ENCODE data around the gene SNED1.

The SNED1 gene

DNA sequence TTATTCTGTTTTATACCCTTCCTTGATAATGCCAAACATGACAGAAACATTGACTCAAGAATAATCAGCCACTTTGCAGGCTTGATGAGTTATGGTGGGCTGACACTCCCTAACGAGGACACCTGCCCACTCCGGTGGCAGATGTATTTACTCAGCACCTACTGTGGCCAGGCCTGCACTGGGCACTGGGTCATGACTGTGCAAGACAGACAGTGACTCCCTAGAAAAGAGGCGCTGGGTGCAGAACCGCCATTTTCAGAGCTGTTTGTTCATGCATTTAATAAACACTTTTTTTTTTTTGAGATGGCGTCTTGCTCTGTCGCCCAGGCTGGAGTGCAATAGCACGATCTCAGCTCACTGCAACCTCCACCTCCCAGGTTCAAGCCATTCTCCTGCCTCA, 32.5 kb downstream of the SNED1 start:
- DNase-seq, result no peak

DNA sequence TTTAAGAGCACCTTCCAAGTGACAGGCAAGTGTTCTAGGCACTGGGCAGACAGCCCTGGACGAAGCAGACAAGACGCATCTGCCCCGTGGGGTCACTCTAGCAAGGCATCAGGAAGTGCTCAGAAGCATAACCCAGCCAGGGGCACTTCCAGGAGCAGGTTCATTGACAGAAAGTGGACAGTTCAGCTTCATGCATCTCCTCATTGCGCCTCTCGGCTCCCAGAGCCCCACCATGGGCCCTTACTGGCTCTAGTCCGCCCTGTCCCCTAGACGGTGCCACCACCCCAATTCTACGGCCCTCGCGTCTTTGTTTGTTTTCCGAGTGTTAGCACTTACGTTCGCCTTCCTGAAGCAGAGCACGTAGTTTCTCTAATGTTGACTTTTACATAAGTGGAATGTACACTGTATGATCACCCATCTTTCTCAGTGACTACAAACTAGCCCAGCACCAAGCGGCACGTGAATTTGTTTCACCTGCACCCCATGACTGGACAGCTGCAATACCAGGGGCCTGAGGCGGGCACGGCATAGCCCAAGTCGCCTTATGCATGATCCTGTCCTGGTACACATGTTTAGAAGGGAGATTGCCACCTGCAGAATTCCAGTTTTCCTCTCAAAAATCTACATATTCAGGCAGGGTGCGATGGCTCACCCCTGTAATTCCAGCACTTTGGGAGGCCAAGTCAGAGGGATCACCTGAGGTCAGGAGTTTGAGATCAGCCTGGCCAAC, 33.2 kb downstream of the SNED1 start:
- no peak for DNase-seq

DNA sequence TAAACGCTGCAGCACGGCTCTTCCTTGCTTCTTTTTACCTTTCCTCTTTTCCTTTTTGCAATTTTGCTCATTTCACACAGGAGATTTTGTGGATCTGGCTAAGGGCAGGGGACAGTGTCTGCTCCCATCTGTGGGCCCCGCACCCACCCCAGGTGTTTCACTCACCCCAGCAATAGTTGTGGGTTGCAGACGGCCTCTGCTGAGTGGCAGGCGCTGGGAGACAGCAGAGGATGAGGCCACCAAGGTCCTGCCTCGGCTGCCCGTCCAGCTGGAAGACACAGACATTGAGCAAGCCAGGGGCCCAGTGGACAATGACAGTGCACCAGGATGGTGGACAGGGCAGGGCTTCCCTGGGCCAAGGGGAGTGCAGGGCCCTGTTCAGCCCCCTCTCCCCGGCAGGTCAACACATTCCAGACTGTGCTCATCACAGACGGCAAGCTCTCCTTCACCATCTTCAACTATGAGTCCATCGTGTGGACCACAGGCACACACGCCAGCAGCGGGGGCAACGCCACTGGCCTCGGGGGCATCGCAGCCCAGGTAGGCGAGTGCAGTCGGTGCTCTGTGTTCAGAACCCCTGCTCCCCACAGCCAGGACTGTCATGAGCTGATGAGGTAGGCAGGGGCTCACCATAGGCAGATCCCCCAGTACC, 35.0 kb downstream of the SNED1 start:
- DNase-seq, result no peak

DNA sequence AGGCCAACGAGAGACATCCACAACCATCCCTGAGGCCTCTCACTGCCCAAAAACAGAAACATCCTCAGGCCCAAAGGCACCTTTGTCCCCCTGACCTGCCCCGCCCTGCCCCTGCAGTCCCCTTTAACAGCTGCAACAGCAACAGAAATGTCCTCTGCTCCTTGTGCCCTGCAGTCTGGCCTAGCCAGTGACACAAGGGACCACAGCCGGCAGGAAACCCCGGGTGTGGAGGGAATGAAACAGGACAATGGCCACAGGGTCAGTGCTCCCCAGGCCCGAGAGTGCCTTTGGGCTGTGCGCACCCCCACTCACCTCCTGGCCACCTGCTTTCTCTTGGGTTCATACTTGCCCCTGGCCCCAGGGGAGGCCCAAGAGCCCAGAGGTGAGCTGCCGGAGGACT, 35.6 kb downstream of the SNED1 start:
- DNase-seq, result no peak

DNA sequence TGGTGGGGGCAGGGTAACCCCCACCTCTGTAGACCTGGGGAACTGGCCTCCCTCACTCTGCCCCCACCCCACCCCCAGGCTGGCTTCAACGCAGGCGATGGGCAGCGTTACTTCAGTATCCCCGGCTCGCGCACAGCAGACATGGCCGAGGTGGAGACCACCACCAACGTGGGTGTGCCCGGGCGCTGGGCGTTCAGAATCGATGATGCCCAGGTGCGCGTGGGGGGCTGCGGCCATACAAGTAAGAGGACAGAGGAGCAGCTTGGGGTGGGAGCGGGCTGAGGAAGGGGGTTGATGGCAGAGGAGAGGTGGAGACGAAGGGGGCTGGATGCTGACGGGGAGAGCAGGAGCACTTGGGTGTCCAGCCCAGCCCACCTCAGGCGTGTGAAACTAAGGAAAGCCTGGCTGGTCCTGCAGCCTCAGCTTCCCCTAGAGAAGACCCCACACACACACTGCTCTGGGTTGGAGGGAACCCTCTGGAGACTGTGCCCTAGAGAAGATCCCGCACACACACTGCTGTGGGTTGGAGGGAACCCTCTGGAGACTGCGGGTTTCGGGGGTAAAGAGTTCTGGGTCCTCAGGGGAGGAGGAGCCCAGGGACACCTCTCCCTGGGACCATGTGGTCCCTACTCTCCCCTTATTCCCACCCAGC, 36.2 kb downstream of the SNED1 start:
- DNase-seq, result no peak

DNA sequence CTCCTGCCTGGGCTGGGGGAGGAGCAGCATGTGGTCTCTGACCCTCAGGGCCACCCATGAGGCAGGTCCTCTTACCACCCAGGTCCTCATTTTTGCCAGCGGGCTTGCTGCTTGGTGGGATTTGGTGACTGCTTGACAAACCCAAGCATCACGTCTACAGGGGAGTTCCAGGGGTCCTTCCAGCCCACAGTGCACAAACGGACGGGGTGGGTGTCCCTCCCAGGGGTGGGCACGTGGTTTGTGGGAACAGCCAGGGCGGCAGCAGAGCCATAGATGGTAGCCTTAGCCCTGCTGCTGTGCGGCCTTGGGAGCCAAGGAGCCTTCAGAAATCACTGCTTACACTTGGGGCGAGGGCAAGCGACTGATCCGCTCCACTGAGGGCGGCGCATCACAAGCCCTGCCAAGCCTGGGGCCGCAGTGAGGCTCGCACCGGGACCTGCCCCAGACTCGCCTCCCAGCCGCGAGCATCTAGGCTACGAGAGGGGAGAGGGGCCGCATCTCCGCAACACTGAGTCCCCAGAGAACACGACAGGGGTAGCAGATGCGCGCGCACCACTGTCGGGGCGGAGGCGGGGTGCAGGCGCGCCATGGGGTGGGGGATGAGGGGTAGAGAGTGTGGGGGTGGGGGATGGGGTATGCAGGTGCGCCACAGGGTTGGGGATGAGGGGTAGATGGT, 36.9 kb downstream of the SNED1 start:
- DNase-seq, result no peak

DNA sequence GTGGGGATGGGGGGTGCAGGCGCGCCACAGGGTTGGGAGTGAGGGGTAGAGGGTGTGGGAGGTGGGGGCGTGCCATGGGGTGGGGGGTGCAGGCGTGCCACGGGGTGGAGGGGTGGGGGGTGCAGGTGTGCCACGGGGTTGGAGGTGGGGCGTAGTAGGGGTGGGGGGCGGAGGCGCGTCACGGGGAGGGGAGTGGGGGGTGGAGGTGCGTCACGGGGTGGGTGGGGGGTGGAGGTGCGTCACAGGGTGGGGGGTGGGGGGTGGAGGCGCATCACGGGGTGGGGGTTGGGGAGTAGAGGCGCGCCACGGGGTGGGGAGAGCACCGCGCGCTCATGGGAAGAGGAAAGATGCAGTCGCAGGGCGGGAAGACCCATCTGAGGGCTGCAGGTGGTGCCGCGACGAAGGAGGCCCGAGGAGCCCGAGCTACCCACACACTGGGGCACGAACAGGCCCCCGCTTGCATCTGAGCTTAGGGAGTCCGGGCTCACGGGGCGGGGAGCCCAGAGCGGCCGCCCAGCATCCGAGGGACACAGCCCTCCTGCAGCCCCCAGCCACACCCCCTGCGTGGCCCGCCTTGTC, 37.5 kb downstream of the SNED1 start:
- no peak for DNase-seq

DNA sequence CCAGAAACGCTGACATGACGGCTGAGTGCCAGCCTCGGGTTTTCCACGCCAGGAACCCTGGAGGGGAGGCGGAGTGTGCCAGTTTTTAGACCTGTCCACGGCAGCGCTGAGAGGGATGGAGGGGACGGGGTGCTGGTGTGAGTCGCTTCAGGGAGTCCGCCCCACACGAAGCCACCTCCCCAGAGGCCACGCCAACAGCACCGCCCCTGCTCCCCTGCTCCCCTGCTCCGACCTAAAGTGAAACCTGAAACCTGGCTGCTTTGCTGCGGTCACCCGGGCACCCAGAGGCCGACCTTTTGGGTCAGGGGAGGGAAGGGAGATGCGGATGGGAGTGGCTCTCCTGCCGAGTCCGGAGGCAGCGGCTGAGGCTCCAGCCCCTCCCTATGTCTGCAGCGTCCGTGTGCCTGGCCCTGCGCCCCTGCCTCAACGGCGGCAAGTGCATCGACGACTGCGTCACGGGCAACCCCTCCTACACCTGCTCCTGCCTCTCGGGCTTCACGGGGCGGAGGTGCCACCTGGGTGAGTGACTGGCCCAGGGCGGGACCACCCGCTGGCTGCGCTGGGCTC, 38.1 kb downstream of the SNED1 start:
- DNase-seq, result peak; percentile 72

DNA sequence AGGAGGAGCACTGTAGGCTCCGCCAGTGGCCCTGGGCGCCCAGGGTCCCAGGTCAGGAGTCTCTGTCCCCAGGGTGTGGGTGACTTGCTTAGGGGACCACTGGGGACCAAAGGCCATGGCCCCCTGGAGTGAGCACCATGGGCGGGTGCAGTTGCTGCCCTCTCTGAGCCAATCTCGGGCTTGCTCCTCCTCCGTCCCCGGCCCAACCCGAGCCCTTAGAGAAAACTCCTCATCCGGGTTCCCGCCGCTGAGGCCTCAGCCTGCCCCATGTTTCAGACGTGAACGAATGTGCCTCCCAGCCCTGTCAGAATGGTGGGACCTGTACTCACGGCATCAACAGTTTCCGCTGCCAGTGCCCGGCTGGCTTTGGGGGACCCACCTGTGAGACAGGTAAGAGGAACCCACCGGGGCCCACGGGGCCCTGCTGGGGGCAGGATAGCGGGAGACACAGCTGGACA, 38.6 kb downstream of the SNED1 start:
- no peak for DNase-seq

DNA sequence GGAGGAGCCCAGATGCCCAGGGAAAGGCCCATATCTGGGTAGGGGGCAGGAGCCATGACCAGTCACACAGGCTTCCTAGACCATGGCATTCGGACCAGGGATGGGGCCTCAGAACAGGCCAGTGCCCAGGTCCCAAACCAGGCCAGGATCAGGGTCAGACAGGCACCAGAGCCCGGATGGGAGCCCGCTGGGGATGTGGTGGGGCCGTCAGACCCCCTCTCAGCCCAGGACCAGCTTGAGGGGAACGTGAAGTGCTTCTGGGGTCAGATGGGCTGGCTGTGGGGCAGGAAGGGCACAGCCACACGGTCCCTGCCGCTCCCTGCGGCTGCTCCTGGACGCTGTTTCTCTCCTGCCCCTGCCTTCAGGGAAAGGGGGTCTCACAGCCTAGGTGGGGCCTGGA, 39.1 kb downstream of the SNED1 start:
- DNase-seq, result no peak

DNA sequence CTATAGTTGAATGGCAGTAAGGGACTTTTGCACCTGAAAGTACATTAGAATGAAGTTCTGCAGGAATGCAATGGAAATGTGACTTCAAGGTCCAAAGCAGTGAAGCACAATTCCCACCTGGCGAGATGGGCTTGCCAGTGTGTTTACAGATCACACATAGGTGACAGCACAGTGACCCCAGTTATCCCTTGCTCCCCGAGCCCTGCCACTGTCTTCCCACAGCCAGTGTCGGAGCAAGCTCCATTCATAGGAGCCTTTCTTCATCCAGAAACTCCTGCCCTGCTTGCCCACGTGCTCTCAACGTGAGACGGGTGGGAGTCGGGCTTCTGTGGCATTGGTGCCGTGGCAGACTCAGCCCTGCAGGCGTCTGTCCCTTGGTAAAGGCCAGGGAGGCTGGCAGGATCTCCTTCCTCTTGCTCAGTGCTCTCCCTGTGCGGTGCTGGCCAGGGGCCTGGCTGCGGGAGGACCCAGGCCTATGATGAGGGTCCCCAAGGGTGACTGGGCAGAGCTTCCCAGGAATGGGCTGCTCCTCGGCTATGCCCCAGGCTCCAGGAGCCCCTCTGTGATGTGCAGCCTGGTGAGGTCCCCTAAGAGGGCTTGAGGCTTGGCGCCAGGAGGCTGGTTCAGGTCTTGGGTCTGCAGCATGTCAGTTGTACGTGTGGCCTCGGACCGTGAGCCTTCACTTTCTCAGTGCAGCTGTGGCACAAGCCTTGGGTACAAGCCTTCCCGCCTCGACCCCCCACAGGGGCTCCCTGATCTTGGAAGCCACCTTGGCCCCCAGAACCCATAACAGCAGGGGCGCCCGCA, 40.2 kb downstream of the SNED1 start:
- DNase-seq, result no peak

DNA sequence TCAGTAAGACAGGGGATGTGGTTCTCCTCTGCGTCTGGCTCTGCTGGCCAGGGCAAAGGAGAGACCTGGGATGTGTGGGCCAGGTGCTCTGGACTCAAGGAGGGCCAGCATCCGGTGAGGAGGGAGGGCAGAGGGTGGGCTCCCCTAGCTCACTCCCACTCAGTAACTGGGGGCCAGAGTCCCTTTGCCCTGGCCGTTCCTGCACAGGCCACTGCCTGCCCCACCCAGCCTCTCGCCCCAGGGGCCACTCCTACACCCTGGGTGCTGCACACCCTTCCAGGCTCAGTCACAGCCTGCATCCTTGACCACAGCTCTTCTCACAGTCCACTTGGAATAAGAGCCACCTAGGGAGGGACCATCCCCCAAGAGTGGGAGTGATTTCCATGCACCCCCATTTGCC, 41.0 kb downstream of the SNED1 start:
- DNase-seq, result no peak

DNA sequence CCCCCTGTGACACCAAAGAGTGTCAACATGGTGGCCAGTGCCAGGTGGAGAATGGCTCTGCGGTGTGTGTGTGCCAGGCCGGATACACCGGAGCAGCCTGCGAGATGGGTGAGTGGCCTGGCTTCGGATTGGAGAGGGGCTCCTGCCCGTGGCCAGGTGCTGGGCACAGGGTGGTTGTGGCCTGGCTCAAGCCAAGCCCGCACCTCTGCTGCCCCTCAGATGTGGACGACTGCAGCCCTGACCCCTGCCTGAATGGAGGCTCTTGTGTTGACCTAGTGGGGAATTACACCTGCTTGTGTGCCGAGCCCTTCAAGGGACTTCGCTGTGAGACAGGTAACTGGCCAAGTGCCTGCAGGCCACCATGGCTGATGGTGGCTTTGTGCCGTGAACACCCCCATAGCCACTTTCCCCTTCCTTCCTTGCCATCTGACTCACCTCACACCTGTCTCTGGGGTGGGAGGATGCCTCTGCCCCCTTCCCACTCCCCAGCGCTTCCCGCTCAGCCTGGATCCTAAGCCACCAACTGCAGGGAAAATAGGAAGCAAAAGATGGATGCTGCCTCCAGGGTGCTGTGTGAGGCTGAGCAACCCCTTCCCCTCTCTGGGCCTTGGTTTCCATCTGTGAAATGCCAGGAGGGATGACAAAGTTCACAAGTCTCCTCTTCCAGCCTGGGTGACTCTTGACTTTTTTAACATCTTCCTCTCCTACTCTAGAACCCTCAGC, 41.8 kb downstream of the SNED1 start:
- DNase-seq, result no peak

DNA sequence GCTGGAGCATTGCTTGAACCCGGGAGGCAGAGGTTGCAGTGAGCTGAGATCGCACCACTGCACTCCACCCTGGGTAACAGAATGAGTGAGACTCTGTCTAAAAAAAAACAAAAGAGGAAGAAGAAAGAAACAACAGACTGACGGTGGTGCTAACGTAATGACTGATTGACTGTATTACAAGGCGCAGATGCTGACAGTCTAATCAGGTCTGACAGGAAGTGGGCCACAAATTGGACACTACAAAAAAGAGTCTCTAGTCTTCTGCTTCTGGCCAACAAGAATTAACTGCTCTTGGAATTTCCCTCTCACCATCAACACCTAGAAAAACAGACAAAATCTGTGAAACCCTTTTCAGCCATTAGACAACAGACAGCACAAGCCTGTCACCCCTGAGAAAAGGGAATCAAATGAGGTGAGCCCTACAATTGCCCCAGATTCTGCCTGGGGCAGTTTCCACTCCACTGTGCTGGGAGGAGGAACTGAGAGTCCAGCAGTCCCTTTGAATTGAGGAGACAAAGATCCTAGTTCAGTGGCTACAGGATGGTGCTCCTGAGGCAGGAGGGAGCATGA, 43.3 kb downstream of the SNED1 start:
- no peak for DNase-seq

DNA sequence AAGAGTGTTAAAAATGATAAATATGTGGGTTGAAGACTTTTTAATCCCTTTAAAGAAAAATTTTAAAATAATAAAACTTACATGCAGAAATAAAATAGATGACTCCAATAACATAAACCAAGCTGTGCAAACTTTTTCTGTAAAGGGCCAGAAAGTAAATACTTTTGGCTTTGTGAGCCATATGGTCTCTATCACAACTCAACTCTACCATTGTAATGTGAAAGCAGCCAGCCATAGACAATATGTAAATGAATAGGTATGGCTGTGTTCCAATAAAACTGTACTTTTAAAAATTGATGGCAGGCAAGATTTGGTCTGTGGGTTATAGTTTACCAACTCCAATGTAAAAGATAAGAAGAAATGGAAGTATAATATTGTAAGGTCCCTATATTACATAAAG, 45.2 kb downstream of the SNED1 start:
- DNase-seq, result no peak

DNA sequence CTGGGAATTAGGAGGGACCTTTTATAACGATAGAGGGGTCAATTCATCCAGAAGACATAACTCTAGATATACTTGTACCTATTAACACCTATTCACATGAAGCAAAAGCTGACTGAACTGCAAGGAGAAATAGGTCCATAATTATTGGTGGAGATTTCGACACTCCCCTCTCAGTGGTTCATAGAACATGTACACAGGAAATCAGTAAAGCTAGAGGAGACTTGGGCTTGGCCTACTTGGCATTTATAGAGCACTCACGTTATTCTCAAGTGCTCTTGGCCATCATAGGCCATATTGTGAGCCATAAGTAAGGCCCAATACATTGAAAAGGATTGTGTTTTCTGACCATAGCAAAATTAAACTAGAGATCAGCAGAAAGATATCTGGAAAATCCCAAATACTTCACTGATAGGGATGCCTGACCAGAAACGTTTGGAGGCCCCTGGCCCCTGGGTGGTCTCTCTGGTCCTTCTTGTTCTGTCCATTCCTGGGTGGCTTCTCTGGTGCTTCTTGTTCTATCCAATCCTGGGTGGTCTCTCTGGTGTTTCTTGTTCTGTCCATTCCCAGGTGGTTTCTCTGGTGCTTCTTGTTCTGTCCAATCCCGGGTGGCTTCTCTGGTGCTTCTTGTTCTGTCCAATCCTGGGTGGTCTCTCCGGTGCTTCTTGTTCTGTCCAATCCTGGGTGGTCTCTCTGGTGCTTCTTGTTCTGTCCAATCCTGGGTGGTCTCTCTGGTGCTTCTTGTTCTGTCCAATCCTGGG, 49.0 kb downstream of the SNED1 start:
- DNase-seq, result no peak

DNA sequence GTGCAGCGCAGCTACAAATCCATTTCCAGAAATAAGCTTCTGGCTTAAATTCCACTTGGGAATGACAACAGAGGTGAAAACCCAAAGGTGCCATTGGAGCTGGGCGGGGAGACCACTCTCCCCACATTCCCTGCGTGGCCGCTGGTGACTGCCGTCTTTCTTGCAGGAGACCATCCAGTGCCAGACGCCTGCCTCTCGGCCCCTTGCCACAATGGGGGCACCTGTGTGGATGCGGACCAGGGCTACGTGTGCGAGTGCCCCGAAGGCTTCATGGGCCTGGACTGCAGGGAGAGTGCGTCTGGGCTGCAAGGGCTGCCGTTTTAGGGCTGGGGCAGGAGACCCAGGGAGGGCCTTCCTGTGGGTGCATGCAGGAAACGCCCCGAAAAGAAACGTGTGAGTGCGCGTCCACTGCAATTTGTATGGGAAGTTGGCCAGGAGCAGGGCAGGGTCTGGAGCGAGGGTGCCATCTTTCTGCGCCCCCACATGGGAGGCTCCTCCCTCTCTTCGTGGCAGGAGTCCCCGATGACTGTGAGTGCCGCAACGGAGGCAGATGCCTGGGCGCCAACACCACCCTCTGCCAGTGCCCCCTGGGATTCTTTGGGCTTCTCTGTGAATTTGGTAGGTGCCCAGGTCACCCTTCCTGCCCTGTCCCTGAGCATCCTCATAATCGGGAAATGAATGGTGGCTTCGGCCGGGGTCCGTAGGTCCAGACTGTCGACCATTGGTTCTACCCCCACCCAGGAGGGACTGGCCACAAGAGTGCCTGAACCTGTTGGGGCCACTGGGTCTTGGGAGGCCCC, 49.9 kb downstream of the SNED1 start:
- DNase-seq, result no peak

DNA sequence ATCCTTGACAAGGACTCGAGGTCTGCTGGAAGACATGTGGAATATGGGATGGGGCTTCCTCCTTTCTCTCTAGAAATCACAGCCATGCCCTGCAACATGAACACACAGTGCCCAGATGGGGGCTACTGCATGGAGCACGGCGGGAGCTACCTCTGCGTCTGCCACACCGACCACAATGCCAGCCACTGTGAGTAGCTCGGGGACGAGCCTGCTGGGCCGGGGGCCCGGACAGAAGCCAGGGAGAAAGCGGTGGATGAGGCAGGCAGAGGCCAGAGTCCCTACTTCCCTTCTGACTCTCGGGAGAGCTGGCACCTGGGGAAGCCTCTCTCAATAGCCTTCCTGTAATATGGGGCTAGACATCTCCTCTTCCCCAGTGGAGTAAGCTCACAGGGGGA, 50.5 kb downstream of the SNED1 start:
- DNase-seq, result no peak
